Daoy (cell line): Measurements from ENCODE around the gene TBL2. TPM values are rescaled to one million over a fixed set of nuclear protein-coding genes. Genes with fewer than 3 reads are reported as not detected.
A peak's percentile ranks its signal among the peaks of the same experiment; 100 is the strongest.
"Not testable (repeated sequence)": the region's sequence is repeated elsewhere in the genome, so short reads cannot be mapped to it uniquely, and the experiment has no call there.

ENCODE experiments used
- DNase-seq: peaks from one replicate; pipeline ENCODE4 v3.0.0-alpha.2; 2015; ENCODE audit warnings: low read depth
- total RNA-seq: library from RNA; depleted of rRNA; stranded (reverse); fragments of >200 nt; shearing (Covaris generic); gene quantifications from 2 replicates; pipeline ENCODE4 v1.2.3, GENCODE V29; 2014

The TBL2 gene
- total RNA-seq, 1 experiment from 2014 or later: 101 TPM

- DNase-seq: no peak
These were observed 7.9 kb downstream of the TBL2 start for GRCh38 chr7:73570521-73570920.

GRCh38 chr7:73569042-73569608 lies 9.3 kb downstream of the TBL2 start:
- DNase-seq: no peak

GRCh38 chr7:73567846-73568685 lies 10.3 kb downstream of the TBL2 start:
- peak; percentile 35 for DNase-seq

- DNase-seq: no peak
These were observed 11.2 kb downstream of the TBL2 start for GRCh38 chr7:73567140-73567539.

GRCh38 chr7:73566431-73566830 lies 11.9 kb downstream of the TBL2 start:
- DNase-seq: not testable (repeated sequence)

- peak; percentile 30 for DNase-seq
These were observed 12.6 kb downstream of the TBL2 start for GRCh38 chr7:73565675-73566340.

- DNase-seq: peak; percentile 88
These were observed 18.1 kb downstream of the TBL2 start for GRCh38 chr7:73560109-73560835.

GRCh38 chr7:73557397-73558257 lies 20.8 kb downstream of the TBL2 start, which contains the start of gene BCL7B:
BCL7B (minus strand) TSS chr7:73557690; CDS start chr7:73557578, 112 bp downstream.
- DNase-seq: peak; percentile 90

GRCh38 chr7:73557108-73557396 lies 21.3 kb downstream of the TBL2 start:
- DNase-seq: peak; percentile 100

- no peak for DNase-seq
These were observed 21.9 kb downstream of the TBL2 start for GRCh38 chr7:73556208-73557107.

GRCh38 chr7:73555411-73555982 lies 22.9 kb downstream of the TBL2 start:
- no peak for DNase-seq

- not testable (repeated sequence) for DNase-seq
These were observed 28.3 kb downstream of the TBL2 start for GRCh38 chr7:73550093-73550492.

GRCh38 chr7:73549176-73549575 lies 29.2 kb downstream of the TBL2 start:
- no peak for DNase-seq

- no peak for DNase-seq
These were observed 30.5 kb downstream of the TBL2 start for GRCh38 chr7:73547841-73548240.

GRCh38 chr7:73544678-73545077 lies 33.7 kb downstream of the TBL2 start:
- no peak for DNase-seq

- DNase-seq: no peak
These were observed 36.7 kb downstream of the TBL2 start for GRCh38 chr7:73541722-73542121.

- DNase-seq: no peak
These were observed 38.7 kb downstream of the TBL2 start for GRCh38 chr7:73539709-73540108.

GRCh38 chr7:73538510-73538909 lies 39.9 kb downstream of the TBL2 start:
- DNase-seq: not testable (repeated sequence)

GRCh38 chr7:73537051-73537450 lies 41.3 kb downstream of the TBL2 start:
- no peak for DNase-seq

- no peak for DNase-seq
These were observed 41.9 kb downstream of the TBL2 start for GRCh38 chr7:73536479-73536878.
